Activated naive CD4-positive, alpha-beta T cell treated with anti-CD3 and anti-CD28 coated beads, Interleukin-2, amount 10 ng/mL, durations not matched to agents 7 days and 5 days (primary cell): ENCODE data around the gene CADM1.

ENCODE experiments used
- CTCF ChIA-PET: fragments of 350-600 bp; sonication (Branson Sonifier 250); formaldehyde crosslinking; loops from one replicate; lab custom pipeline; 2021; ENCODE audit warnings: antibody characterized with exemption; lab: Charles Lee
- DNase-seq: peaks from one replicate; pipeline ENCODE4 v3.0.0-alpha.2; 2020
- H3K27ac Mint-ChIP-seq: one replicate; pipeline ENCODE4 v1.8.0; 2021; ENCODE audit warnings: mild to moderate bottlenecking, moderate library complexity, mixed read lengths
- H3K27me3 Mint-ChIP-seq: one replicate; pipeline ENCODE4 v1.8.0; 2021; ENCODE audit warnings: mild to moderate bottlenecking, mixed read lengths
- H3K36me3 Mint-ChIP-seq: one replicate; pipeline ENCODE4 v1.8.0; 2021; ENCODE audit warnings: mixed read lengths
- H3K4me1 Mint-ChIP-seq: one replicate; pipeline ENCODE4 v1.8.0; 2021; ENCODE audit warnings: mixed read lengths
- H3K4me3 Mint-ChIP-seq: one replicate; pipeline ENCODE4 v1.8.0; 2021; ENCODE audit warnings: mild to moderate bottlenecking, moderate library complexity, mixed read lengths
- H3K9me3 Mint-ChIP-seq: one replicate; pipeline ENCODE4 v1.8.0; 2021; ENCODE audit warnings: mixed read lengths

The CADM1 gene

DNA sequence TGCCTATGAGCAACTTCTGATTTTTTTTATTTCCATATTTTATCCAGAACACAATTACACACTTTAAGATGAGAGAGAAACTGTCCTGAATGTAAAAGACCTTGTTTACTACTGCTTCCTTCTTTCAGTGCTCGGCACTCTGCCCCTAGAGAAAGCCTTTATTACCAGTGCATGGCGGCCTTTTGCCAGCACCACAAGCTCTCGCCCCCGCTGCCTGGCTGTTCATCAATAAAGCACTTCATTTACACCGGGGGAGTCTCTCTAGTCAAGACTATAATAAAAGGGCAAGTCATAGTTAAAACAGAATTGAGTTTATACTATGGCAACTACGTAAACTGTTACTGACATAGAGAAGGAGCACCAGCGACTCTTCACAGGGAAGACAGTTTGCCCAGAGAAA, 259.5 kb downstream of the CADM1 start:
- no peak for DNase-seq
- CTCF ChIA-PET = no interaction called here
- Mint-ChIP-seq H3K27ac (no peak overlapping the region), H3K27me3 (no peaks in the 10 kb centered on the region), H3K4me3 (no peak overlapping the region), H3K9me3 (no peaks in the 10 kb centered on the region), H3K36me3 (no peaks in the 10 kb centered on the region), H3K4me1 (no peaks in the 10 kb centered on the region)

DNA sequence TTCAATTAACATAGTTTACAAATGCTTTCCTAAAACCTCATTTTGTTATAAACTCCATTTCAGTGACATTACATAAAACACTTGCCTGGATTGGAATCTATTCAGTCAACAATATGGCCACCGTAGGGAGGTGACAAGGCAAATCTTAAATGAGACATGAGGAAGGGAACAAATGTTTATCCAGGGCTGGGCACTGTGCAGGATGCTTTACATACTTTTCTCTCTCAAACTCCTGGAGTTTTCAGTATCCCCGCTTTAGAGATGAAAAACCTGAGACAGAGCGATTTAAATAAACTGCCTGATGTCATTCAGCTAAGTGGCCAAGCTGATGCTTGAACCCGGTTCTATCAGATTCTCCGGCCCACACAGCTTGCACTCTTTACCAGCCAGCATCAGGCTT, 259.9 kb downstream of the CADM1 start:
- Mint-ChIP-seq H3K27ac (no peak overlapping the region), H3K9me3 (no peaks in the 10 kb centered on the region), H3K4me1 (no peaks in the 10 kb centered on the region), H3K4me3 (no peak overlapping the region), H3K27me3 (no peaks in the 10 kb centered on the region), H3K36me3 (no peaks in the 10 kb centered on the region)
- CTCF ChIA-PET = no interaction called here
- DNase-seq = no peak

DNA sequence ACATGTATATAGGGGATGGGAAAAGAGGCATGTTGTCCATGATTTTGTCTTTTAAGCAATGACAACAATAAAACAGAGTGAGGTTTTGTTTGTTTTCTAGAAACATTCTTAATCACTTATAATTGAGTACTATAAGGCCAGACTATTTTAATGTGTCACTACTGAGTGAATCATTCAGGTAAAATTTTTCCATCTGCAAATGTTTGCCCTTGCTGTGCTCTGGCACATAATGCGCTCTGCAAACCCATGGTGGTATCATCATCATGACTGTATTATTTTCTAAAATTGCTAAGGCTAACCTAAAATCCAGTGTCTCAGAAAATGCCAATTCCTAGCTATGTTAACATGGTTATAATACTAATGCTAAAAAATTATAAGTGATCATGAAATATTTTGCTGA, 261.2 kb downstream of the CADM1 start:
- H3K36me3 Mint-ChIP-seq = no peaks in the 10 kb centered on the region
- CTCF ChIA-PET = no interaction called here
- no peak for DNase-seq
- no peaks in the 10 kb centered on the region for H3K9me3 Mint-ChIP-seq
- no peaks in the 10 kb centered on the region for H3K27me3 Mint-ChIP-seq
- no peak overlapping the region for H3K4me3 Mint-ChIP-seq
- no peak overlapping the region for H3K27ac Mint-ChIP-seq
- no peaks in the 10 kb centered on the region for H3K4me1 Mint-ChIP-seq

DNA sequence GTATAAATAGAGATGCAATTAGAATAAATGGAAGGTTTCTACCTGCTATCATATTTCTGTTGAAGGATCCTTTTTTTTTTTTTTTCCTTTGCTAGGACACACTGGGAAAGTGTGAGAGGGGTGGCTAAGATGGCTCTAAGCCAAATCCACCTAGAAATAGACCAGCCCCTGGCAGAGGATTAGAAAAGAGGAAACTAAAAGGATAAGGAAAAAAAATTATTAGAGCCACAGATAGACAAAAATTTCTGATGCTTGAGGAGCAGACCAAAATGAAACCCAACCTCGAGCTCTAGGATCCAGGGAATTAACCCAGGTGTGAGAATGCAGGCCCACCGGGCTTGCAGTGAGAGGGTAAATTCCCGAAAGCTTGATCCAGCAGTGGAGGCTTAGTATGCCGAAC, 262.3 kb downstream of the CADM1 start:
- DNase-seq = no peak
- Mint-ChIP-seq H3K4me3 (no peak overlapping the region), H3K36me3 (no peaks in the 10 kb centered on the region), H3K4me1 (no peaks in the 10 kb centered on the region), H3K27ac (no peak overlapping the region), H3K9me3 (no peaks in the 10 kb centered on the region), H3K27me3 (no peaks in the 10 kb centered on the region)
- CTCF ChIA-PET = no interaction called here

DNA sequence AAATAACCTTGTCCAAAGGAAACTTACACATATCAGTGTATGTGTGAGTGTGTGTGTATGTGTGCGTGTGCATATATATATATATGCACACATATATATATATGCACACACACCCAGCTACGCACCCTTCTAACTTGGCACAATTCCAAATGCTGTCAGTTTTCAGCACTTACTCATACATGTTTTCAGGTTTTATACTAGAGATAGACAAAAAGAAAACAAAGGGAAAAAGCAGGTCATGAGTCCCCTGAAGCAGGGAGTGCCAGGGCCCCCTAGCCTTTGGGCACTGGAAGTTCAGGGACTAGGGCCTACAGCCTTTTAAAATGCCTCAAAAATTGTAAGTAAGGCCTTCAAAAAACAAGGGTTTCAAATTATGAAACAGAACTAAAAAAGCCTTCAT, 265.4 kb downstream of the CADM1 start:
- Mint-ChIP-seq H3K9me3 (no peaks in the 10 kb centered on the region), H3K4me1 (no peaks in the 10 kb centered on the region), H3K27me3 (no peaks in the 10 kb centered on the region), H3K4me3 (no peak overlapping the region), H3K27ac (no peak overlapping the region), H3K36me3 (no peaks in the 10 kb centered on the region)
- no peak for DNase-seq
- CTCF ChIA-PET = interaction anchor here (1.0 kb wide), 1 partner anchor 11 kb away, joined by 3 read pairs; no protein-coding TSS in a partner anchor

DNA sequence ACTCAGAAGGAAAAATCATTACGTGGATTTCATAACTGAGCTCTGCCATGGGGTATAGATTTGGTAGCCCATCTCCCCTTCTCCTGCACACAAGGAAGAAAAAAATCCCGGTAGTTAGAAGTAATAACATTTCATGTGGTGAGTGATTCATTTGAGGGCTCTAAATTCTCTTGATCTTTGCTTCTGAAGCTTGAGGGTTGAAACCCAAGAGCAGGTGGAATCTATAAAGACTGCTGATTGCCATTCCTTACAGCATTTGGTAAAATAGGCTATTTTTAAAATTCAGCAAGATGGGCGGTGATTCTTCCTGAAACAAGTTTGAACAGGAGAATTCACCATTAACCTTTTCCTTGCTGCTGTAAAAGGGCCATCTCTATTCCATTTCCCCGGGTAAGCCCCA, 266.1 kb downstream of the CADM1 start:
- Mint-ChIP-seq H3K27me3 (no peaks in the 10 kb centered on the region), H3K4me1 (no peaks in the 10 kb centered on the region)

DNA sequence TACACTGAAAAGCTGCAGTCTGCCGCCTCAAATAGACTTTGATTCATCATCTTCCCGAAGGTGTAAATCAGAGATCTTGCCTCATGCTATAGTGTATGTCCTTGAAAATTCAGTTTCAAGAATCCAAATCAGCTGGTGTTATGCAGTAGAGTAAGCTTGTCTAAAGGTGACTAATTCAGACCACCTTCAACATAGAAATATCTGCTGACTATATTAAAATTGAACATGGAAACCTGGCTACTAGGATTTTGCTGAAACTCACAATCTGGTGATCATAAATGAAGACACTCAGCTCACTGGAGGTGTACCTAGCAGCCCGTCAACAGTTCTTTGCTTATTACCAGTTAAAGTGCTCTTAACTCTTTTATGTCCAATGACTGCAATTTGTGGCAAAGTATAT, 266.6 kb downstream of the CADM1 start:
- no peak overlapping the region for H3K4me3 Mint-ChIP-seq
- no peaks in the 10 kb centered on the region for H3K27me3 Mint-ChIP-seq
- H3K9me3 Mint-ChIP-seq = no peaks in the 10 kb centered on the region
- CTCF ChIA-PET = no interaction called here
- no peak for DNase-seq
- H3K4me1 Mint-ChIP-seq = no peaks in the 10 kb centered on the region
- H3K27ac Mint-ChIP-seq = no peak overlapping the region
- H3K36me3 Mint-ChIP-seq = no peaks in the 10 kb centered on the region

More for the DNA sequence above, 266.1 kb downstream of the CADM1 start:
- Mint-ChIP-seq H3K4me3 (no peak overlapping the region), H3K27ac (no peak overlapping the region), H3K9me3 (no peaks in the 10 kb centered on the region), H3K36me3 (no peaks in the 10 kb centered on the region)
- no peak for DNase-seq
- CTCF ChIA-PET = interaction anchor here (1.0 kb wide), 1 partner anchor 10 kb away, joined by 3 read pairs; no protein-coding TSS in a partner anchor

DNA sequence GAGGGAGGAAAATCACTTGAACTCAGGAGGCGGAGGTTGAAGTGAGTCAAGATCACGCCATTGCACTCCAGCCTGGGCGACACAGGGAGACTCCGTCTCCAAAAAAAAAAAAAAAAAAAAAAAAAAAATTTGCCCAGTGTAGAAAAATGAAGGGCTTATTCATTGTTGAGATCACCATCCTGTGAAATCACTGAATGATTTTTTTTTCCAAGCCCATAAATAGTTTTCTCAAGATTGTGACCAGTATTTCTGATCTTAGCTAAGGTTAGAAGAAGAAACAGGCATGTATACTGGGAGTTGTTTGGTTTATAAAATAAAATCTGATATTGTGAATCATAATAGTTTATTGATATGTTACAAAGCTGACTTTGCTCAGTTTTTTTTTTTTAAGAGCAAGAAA, 269.4 kb downstream of the CADM1 start:
- H3K27ac Mint-ChIP-seq = no peak overlapping the region
- H3K36me3 Mint-ChIP-seq = no peaks in the 10 kb centered on the region
- H3K27me3 Mint-ChIP-seq = peaks cover 2% of the 10 kb centered on the region
- CTCF ChIA-PET = no interaction called here
- DNase-seq = no peak
- H3K4me3 Mint-ChIP-seq = no peak overlapping the region
- no peaks in the 10 kb centered on the region for H3K9me3 Mint-ChIP-seq
- H3K4me1 Mint-ChIP-seq = no peaks in the 10 kb centered on the region

DNA sequence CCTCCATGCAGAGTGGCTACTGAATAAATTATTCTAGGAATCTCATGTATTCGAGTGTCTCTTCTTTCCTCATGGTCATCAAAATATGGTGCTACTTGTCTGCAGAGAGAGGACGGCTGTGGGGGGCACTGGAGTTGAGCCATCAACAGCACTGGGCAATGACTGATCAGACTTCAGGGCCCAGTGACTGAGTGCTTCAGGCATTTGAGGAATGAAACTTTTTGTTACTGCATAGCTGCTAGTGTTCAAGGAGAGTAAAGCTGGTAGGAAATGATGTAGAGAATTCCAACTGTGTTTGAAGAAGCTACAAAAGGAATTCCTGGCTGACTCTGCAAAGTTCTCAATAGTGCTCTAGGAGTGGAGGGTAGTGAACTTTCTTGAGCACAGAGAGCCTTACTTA, 277.7 kb downstream of the CADM1 start:
- Mint-ChIP-seq H3K27ac (no peak overlapping the region), H3K27me3 (peaks cover 11% of the 10 kb centered on the region), H3K4me1 (peaks cover 19% of the 10 kb centered on the region), H3K9me3 (no peaks in the 10 kb centered on the region), H3K4me3 (no peak overlapping the region), H3K36me3 (no peaks in the 10 kb centered on the region)
- CTCF ChIA-PET = interaction anchor here (0.6 to 1.5 kb wide), 3 partner anchors 23 to 966 kb away, joined by 3 read pairs; no protein-coding TSS in a partner anchor
- no peak for DNase-seq

DNA sequence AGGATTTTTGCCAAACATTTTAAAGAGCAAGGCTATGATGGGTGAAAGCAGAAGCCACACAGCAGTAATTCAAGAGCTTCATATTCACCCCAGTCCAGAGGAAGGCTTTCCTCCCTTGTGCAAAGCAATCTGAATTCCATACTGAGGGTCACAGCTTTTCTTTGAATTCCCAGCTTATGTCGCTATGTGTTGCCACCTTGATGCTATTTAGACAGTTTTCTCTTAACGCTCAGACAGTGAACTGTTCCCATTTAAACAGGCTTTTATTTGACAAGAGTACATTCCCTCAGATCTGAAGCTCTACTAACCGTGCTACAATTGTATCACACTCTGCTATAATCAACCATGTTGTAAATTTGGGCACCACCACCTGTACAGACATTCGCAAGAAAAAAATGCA, 279.7 kb downstream of the CADM1 start:
- no peak overlapping the region for H3K27ac Mint-ChIP-seq
- no peaks in the 10 kb centered on the region for H3K9me3 Mint-ChIP-seq
- H3K36me3 Mint-ChIP-seq = no peaks in the 10 kb centered on the region
- CTCF ChIA-PET = no interaction called here
- no peak for DNase-seq
- no peak overlapping the region for H3K4me3 Mint-ChIP-seq
- peaks cover 7% of the 10 kb centered on the region for H3K27me3 Mint-ChIP-seq
- peaks cover 20% of the 10 kb centered on the region for H3K4me1 Mint-ChIP-seq

DNA sequence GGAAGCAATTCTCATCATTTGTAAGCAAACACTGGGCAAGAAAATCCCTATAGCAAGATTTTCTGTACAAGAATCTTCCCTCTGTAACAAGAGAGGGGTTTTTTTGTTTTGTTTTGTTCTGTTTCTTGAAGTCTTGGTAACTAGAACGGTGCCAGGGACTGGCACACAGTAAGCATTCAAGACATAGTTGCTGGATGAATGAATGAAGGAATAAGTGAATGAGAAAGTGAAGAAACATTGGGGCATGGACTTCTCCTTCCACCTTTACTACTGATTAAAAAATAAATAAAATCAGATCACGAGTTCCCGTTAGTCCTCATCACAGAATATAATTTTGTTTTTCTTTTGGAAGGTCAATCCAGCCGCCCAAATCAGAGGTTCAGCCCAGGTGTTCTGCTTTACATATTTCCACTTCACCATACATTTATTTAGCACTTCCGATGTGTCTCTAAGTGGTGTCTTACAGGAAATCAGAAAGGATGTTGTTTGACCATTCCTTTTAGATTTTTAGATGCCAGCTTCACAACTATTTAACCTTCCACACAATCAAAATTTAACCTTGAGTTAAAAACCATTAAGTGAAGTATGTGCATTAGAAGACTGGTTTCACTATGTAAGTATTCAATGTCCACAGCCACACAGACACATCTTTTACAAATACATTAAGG, 281.2 kb downstream of the CADM1 start:
- Mint-ChIP-seq H3K36me3 (no peaks in the 10 kb centered on the region), H3K4me1 (peaks cover 20% of the 10 kb centered on the region), H3K27me3 (peaks cover 5% of the 10 kb centered on the region), H3K9me3 (no peaks in the 10 kb centered on the region), H3K4me3 (no peak overlapping the region), H3K27ac (peak overlapping the region; percentile 17)
- no peak for DNase-seq
- CTCF ChIA-PET = interaction anchor here (0.7 to 1.1 kb wide), 2 partner anchors 9 to 13 kb away, joined by 3 read pairs; no protein-coding TSS in a partner anchor

DNA sequence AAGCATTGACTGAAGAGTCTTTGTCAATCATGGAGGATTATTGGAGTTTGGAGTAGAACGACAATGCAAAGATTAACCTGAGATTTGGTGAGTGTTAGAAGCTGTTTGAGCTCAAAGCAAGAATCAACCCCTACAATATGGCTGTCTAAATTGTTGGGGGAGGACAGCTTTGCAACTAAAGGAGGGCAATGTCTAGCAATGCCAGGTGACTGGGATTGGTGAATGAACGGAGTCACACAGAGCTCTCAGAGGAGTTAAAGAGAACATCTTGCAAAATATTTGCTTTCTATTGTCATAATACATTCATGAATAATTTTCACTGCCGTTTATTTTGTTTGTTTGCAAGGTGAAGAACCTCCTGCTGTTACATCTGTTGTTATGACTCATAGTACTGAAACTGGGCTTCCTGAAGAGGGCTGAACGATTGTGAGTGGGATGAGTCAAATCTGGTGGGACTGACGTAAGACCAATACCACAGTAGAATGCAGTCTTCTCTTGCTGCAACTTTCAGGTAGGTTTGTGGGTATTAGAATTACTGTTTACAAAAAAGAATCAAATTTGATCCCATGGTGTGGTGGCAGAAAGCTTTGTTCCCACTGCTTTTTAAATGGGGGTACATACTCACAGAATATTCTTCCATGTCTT, 281.9 kb downstream of the CADM1 start:
- H3K4me1 Mint-ChIP-seq = peaks cover 20% of the 10 kb centered on the region

DNA sequence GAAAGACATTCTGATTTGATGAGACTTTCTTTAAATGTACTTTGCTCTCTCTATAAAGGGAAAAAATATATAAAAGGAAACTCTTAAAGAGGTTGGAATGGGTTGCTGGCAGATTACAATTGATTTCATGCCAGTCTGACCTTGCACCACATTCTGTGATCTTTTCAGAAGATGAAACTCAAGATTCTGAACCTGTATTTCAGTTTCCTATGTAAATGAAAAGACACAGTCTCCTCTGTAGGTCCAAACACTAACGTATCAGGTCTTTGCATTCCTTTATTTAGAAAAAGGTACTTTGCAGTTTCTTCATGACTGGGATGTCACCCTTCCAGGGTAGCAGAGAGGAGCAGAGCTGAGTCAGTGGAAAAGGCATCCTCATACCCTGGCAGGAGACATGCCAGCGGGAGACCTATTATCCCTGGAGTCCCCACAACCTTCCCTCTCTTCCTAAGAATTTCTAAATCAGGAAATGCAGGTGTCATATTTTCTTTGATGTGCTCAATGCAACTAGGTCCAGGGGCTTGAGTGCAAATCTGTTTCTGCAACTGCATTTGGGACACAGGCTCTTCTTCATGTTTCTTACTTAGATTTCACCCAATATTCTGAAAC, 282.6 kb downstream of the CADM1 start:
- CTCF ChIA-PET = no interaction called here
- Mint-ChIP-seq H3K4me1 (peaks cover 20% of the 10 kb centered on the region), H3K4me3 (no peak overlapping the region), H3K27ac (no peak overlapping the region), H3K27me3 (peaks cover 5% of the 10 kb centered on the region), H3K36me3 (no peaks in the 10 kb centered on the region), H3K9me3 (no peaks in the 10 kb centered on the region)
- DNase-seq = no peak

More for the DNA sequence above, 281.9 kb downstream of the CADM1 start:
- CTCF ChIA-PET = no interaction called here
- Mint-ChIP-seq H3K27me3 (peaks cover 5% of the 10 kb centered on the region), H3K9me3 (no peaks in the 10 kb centered on the region), H3K4me3 (no peak overlapping the region), H3K36me3 (no peaks in the 10 kb centered on the region), H3K27ac (peak overlapping the region; percentile 34)
- DNase-seq = peak; percentile 22

DNA sequence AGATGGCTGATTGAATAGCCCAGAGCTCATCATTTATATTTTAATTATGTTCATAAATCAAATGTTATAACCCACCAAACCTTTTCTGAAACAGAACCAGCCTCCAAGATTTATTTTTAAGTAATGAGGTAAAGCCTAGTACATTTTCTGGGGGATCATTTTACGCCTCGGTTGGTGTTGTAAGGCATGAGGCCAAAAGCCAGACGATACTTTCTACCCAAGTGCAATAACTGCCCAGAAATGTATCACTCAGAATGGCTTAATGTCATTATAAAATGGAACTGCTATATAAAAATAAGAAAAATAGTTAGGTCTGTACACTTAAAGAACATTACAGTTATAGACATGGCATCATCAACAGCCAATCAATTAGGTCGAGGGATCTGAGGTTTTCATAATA, 283.3 kb downstream of the CADM1 start:
- H3K27ac Mint-ChIP-seq = no peak overlapping the region
- no peak overlapping the region for H3K4me3 Mint-ChIP-seq
- H3K4me1 Mint-ChIP-seq = peaks cover 20% of the 10 kb centered on the region
- H3K36me3 Mint-ChIP-seq = no peaks in the 10 kb centered on the region
- peaks cover 5% of the 10 kb centered on the region for H3K27me3 Mint-ChIP-seq
- no peak for DNase-seq
- H3K9me3 Mint-ChIP-seq = no peaks in the 10 kb centered on the region
- CTCF ChIA-PET = no interaction called here

DNA sequence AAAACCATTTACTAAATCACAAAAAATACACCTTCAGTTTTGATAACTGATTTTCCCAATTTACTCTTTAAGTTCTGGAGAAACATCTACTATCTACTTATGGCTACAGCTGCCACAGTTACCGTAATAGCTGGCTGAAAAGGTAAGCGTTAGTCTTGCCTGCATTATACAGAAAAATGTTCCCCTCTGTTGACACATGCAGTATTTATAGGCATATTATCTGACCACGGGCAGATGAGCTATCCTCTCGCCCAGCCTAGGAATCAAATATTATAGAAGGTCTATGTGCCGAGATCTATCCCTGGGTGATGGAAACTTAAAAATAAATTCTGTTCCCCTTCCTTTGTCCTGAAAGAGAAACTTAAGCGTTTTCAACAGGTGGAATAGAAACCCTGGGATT, 283.8 kb downstream of the CADM1 start:
- CTCF ChIA-PET = no interaction called here

More for the DNA sequence above, 283.8 kb downstream of the CADM1 start:
- Mint-ChIP-seq H3K27me3 (peaks cover 5% of the 10 kb centered on the region), H3K27ac (no peak overlapping the region), H3K4me3 (no peak overlapping the region), H3K9me3 (no peaks in the 10 kb centered on the region), H3K36me3 (no peaks in the 10 kb centered on the region), H3K4me1 (peaks cover 20% of the 10 kb centered on the region)
- DNase-seq = no peak
